ENCODE data around the gene AARS1. TPM values are rescaled to one million over a fixed set of nuclear protein-coding genes. Genes with fewer than 3 reads are reported as not detected.

Gene AARS1
- total and polyA plus RNA-seq, 2 donors (not counting 3 experiments of a cell fraction or from before 2014, with no cell fraction given) = 71.3 to 110 TPM

DNA sequence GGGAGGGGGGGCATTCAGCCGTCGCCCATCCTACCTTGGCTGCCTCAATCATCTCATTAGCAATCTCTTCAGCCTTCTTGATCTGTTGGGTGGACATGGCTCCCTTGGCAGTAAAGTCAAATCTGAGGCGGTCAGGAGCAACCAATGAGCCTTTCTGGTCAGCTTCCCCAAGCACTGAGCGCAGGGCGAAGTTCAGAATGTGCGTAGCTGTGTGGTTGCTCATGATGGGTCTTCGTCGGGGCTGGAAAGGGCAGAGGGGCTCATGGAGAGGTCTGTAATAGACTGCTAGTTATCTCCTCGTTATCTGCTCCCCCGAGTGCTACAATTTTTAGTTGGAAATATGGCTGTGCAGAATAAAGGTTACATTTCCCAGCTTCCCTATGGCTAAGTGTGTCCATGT, 30.4 kb downstream of the AARS1 start:
- BruUV-seq (replicated peaks) = no TSS peak
- dilution Hi-C loops (cut with MboI; ENCODE audit: extremely low pct_ligation_motif_present, low sequenced_read_pairs) (no loop called here), intact Hi-C loops (cut with micrococcal nuclease) (no loop called here)
- DNase-seq (ENCODE audit: low read depth, low spot score) (no peak), FAIRE-seq (no peak)
- Histone ChIP-seq H3K4me3 (replicated peaks in 1 of 3; ENCODE audit: insufficient read depth in 1 of 3, low read depth in 1 of 3, low read length in 3 of 3) (no peak overlapping the region), H2AFZ (ENCODE audit: low read depth, low read length) (no peak overlapping the region), H3K9me3 (replicated peaks; ENCODE audit: control insufficient read depth, insufficient read depth, low read length) (no peaks in the 10 kb centered on the region), H3K9ac (replicated peaks; ENCODE audit: extremely low read depth, insufficient read depth, low read length) (no peak overlapping the region), H3K4me2 (ENCODE audit: insufficient read depth, low read length) (no peak overlapping the region), H3K27me3 (ENCODE audit: control insufficient read depth in 2 of 2, insufficient read depth in 2 of 2, low read length in 2 of 2) (no peaks in the 10 kb centered on the region), H4K20me1 (replicated peaks; ENCODE audit: control insufficient read depth, extremely low read depth, insufficient read depth, low read length) (no peaks in the 10 kb centered on the region), H3K27ac (ENCODE audit: insufficient read depth, low read depth, low read length) (no peak overlapping the region), H3K9me1 (replicated peaks; ENCODE audit: control insufficient read depth, extremely low read depth, insufficient read depth, low read length) (no peaks in the 10 kb centered on the region), H3K79me2 (ENCODE audit: control insufficient read depth, insufficient read depth, low read length) (no peaks in the 10 kb centered on the region), H3K4me1 (ENCODE audit: control insufficient read depth, extremely low read depth, insufficient read depth, low read length) (no peaks in the 10 kb centered on the region), H3K36me3 (ENCODE audit: control insufficient read depth in 2 of 2, extremely low read depth in 1 of 2, insufficient read depth in 2 of 2, low read length in 2 of 2) (peaks cover 15 to 58% of the 10 kb centered on the region in 2 experiments)
- TF ChIP-seq CTCF (IDR thresholded peaks at IDR 0.05; ENCODE audit: extremely low read depth in 1 of 2, insufficient read depth in 1 of 2, low read depth in 1 of 2, low read length in 2 of 2) = no peak
- TF ChIP-seq JUN (IDR thresholded peaks at IDR 0.05; ENCODE audit: borderline replicate concordance, insufficient read depth, insufficient read length, low read depth) = no peak
- no peak for TF ChIP-seq FOS (IDR thresholded peaks at IDR 0.05; ENCODE audit: borderline replicate concordance, insufficient read depth, low read length)
- TF ChIP-seq POLR2A (IDR thresholded peaks at IDR 0.05; ENCODE audit: low read depth, low read length) = no peak
- TF ChIP-seq MAX (IDR thresholded peaks at IDR 0.05; ENCODE audit: insufficient read depth, insufficient read length) = no peak
- no peak for TF ChIP-seq POLR2AphosphoS5 (IDR thresholded peaks at IDR 0.05; ENCODE audit: insufficient read depth, low read depth, low read length)
- no peak for TF ChIP-seq MYC (IDR thresholded peaks at IDR 0.05; ENCODE audit: low read depth, low read length)
- TF ChIP-seq EZH2 (IDR thresholded peaks at IDR 0.05; ENCODE audit: borderline replicate concordance, low read depth, low read length, severe bottlenecking) = no peak
- TF ChIP-seq GATA2 (IDR thresholded peaks at IDR 0.05; ENCODE audit: insufficient read depth, insufficient read length, low read depth, low read length) = no peak
- ChIA-PET POLR2A (no interaction called here), CTCF (interaction anchor here (1.8 kb wide), 1 partner anchor 9 kb away, joined by 5 read pairs; no protein-coding TSS in a partner anchor)

Data from endothelial cell of umbilical vein (primary cell).